Neutrophil (primary cell): ENCODE results near the gene CNOT11.
A peak's percentile ranks its signal among the peaks of the same experiment; 100 is the strongest.

Experiments used
- H3K27ac ChIP-seq: fragments of 200-600 bp; sonication (generic); 2 replicates; pipeline ENCODE4 v1.5.1; 2016; ENCODE audit warnings: mild to moderate bottlenecking, moderate library complexity
- H3K27me3 ChIP-seq: fragments of 200-600 bp; sonication (generic); 2 replicates; pipeline ENCODE4 v1.6.0; 2016; ENCODE audit warnings: mild to moderate bottlenecking
- H3K36me3 ChIP-seq: fragments of 200-600 bp; sonication (generic); 2 replicates; pipeline ENCODE4 v1.5.1; 2017
- H3K4me1 ChIP-seq, 2 experiments: fragments of 200-600 bp in 1 of 2; sonication (generic) in 1 of 2; 1 replicate in 1 of 2; 2 replicates in 1 of 2; pipeline versions ENCODE4 v1.5.1 to v1.6.1; 2013 to 2016; ENCODE audit warnings: low read depth in 1 of 2, low read length in 1 of 2, mild to moderate bottlenecking in 1 of 2, moderate library complexity in 1 of 2; ENCODE audit not compliant: control insufficient read depth in 1 of 2, insufficient read depth in 1 of 2
- H3K4me3 ChIP-seq, 2 experiments: fragments of 200-600 bp in 1 of 2; sonication (generic) in 1 of 2; 1 replicate in 1 of 2; 2 replicates in 1 of 2; pipeline ENCODE4 v1.5.1; 2013 to 2016; ENCODE audit warnings: low read depth in 1 of 2, low read length in 1 of 2, mild to moderate bottlenecking in 1 of 2, moderate library complexity in 1 of 2
- H3K9me3 ChIP-seq: fragments of 200-600 bp; sonication (generic); 2 replicates; pipeline ENCODE4 v1.5.1; 2016
- TF ChIP-seq, protein P1 (sequence below): fragments of 200-600 bp; sonication (generic); IDR thresholded peaks from 2 replicates; pipeline ENCODE4 v1.5.1; 2016; ENCODE audit warnings: antibody characterized with exemption

CNOT11 gene

DNA sequence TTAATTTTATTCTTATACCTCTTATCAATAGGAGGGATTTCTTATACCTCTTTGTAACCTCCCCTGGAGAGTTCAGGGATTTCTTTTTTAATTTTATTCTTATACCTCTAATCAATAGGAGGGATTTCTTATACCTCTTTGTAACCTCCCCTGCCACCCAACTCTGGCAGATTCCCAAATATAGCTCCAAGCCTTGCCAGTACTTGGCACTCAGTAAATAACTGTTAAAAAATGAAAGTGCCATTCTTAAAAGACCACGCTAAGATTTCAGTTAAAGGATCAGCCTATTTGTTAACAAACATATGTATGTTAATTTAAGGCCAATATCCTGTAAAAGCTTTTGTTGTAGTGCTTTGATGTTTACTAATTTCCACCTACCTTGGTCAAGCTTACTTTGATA, 51.0 kb downstream of the CNOT11 start:
- Histone ChIP-seq H3K4me3 (peak overlapping the region; percentile 99 to 100), H3K27me3 (no peaks in the 10 kb centered on the region), H3K4me1 (peaks cover 78 to 80% of the 10 kb centered on the region in 2 experiments), H3K27ac (peak overlapping the region; percentile 100), H3K36me3 (peaks cover 73% of the 10 kb centered on the region), H3K9me3 (no peaks in the 10 kb centered on the region)
- TF ChIP-seq, protein P1, sequence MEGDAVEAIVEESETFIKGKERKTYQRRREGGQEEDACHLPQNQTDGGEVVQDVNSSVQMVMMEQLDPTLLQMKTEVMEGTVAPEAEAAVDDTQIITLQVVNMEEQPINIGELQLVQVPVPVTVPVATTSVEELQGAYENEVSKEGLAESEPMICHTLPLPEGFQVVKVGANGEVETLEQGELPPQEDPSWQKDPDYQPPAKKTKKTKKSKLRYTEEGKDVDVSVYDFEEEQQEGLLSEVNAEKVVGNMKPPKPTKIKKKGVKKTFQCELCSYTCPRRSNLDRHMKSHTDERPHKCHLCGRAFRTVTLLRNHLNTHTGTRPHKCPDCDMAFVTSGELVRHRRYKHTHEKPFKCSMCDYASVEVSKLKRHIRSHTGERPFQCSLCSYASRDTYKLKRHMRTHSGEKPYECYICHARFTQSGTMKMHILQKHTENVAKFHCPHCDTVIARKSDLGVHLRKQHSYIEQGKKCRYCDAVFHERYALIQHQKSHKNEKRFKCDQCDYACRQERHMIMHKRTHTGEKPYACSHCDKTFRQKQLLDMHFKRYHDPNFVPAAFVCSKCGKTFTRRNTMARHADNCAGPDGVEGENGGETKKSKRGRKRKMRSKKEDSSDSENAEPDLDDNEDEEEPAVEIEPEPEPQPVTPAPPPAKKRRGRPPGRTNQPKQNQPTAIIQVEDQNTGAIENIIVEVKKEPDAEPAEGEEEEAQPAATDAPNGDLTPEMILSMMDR = no peak

DNA sequence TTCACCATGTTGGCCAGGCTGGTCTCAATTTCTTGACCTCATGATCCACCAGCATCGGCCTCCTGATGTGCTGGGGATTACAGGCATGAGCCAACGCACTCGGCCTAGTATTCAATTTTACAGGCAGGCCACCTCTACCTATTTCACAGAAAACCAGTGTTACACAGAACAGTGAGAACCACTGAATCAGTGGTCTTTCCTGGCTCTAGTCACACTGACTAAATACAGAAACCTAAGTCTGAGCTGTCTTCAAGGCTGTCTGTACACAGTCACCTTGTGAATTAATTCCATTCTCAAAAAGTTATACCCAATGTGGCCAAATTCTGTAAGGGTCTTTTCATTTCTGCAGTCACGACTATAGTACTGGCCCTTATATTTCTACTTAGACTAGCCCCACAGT, 52.3 kb downstream of the CNOT11 start:
- Histone ChIP-seq H3K27ac (peak overlapping the region; percentile 100), H3K9me3 (no peaks in the 10 kb centered on the region), H3K27me3 (no peaks in the 10 kb centered on the region), H3K4me3 (peak overlapping the region; percentile 99 to 100), H3K4me1 (peaks cover 78 to 80% of the 10 kb centered on the region in 2 experiments), H3K36me3 (peaks cover 59% of the 10 kb centered on the region)
- TF ChIP-seq, protein P1 = no peak

DNA sequence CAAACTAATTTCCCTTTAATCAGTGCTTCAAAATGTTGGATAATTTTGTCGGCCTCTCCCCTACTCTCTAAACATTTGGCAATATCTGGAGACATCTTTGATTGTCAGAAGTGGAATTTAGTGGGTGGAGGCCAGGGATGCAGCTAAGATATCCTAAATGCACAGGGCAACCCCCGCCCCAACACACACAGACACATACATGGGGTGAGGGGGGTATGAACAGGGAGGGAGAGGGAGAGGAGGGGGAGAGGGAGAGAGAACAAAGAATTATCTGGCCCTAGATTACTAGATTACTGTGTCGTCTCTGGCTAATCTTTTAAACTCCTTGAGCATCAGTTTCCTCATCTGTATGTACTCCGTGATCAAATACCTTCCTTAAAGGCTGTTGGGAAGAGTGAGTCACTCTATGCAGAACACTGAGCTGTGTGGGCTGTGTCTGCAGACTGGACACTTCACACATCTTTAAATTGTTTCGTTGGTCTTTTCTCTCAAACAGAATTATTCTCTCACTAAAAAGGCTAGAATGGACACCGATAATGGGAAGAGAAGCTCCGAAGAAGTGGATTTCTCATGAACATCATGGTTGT, 52.9 kb downstream of the CNOT11 start:
- Histone ChIP-seq H3K27me3 (no peaks in the 10 kb centered on the region), H3K4me1 (peaks cover 78 to 80% of the 10 kb centered on the region in 2 experiments), H3K36me3 (peaks cover 54% of the 10 kb centered on the region), H3K4me3 (peak overlapping the region; percentile 99 to 100), H3K27ac (peak overlapping the region; percentile 100), H3K9me3 (no peaks in the 10 kb centered on the region)
- TF ChIP-seq, protein P1 = no peak

DNA sequence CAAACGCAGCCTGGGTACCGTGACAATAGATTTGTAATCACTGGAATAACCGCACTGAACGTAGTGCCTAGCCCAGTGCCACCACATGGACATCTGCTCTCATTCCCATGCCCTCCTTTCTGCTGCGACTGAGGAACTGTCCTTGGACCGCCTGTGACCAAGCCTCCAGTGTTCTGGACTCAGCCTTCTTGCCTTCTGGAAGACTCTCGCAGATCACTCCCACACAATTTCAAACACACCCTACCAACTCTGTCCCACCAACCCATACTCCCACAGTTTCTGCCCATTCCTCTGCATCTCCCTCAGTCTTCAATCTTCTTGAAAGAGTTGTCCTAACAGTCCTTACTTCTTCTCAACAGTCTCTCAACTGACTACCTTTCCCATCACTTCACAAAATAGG, 53.7 kb downstream of the CNOT11 start:
- Histone ChIP-seq H3K36me3 (peaks cover 49% of the 10 kb centered on the region), H3K4me1 (peaks cover 78 to 80% of the 10 kb centered on the region in 2 experiments), H3K27me3 (no peaks in the 10 kb centered on the region), H3K4me3 (peak overlapping the region; percentile 99 to 100), H3K9me3 (no peaks in the 10 kb centered on the region), H3K27ac (peak overlapping the region; percentile 100)
- TF ChIP-seq, protein P1 = no peak

DNA sequence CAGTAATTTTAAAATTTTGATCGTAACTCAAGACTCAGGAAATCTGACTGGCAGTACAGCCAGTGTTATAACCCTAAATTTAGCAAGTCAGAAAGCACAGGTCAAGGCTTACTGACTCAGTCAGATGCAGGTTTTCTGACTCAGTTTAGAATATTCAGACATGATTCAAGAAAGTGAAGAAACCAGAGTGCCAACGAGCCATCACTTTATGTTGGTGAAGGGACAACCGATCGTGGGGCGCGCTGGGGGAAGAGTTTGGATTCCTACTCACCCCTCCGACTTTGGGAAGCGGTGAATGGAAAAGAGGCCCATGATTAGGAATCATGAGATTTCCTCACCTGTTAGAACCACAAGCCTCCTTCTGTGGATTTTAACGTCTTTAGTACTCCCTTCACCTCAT, 54.8 kb downstream of the CNOT11 start:
- TF ChIP-seq, protein P1 = no peak
- H3K4me3 ChIP-seq = peak overlapping the region; percentile 99 to 100
- peaks cover 39% of the 10 kb centered on the region for H3K36me3 ChIP-seq
- H3K27me3 ChIP-seq = no peaks in the 10 kb centered on the region
- H3K27ac ChIP-seq = peak overlapping the region; percentile 100
- no peaks in the 10 kb centered on the region for H3K9me3 ChIP-seq
- H3K4me1 ChIP-seq = peaks cover 78 to 80% of the 10 kb centered on the region in 2 experiments
